ENCODE data around the gene PDIA2.

DNA sequence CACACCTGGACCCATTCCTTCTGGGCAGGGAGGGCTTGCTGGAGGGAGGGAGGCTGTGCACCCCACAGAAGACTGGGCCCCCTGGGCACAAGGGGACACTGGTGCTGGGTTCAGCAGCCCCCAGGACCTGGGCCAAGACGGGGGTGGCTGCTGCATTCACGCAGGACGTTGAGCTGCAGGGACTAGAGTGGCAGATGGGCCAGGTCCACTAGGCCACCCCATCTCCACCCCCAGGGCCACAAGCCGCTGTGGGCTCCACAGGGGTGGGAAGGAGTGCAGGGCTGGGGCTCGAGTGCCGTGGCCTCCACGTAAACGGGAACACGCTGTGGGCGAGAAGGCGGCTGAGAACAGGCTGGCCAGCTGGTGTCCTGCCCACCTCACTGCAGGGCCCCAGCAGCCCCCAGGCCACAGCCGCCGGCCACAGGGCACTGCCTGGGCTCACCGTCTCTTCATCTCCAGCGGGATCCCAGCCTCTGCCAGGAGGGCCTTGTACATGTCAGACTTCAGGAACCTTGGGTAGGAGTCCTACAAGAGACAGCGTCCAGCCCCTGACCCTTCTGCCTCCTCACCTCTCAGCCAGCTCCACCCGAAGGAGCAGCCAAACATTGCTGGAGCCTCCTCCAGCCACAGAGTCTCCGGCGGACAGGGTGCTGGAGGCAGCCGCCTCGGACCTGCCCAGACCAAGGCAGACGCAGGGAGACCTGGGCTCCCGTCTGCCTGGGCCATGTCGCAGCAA is 13.7 kb upstream of the PDIA2 start:
- TF ChIP-seq, protein P1, sequence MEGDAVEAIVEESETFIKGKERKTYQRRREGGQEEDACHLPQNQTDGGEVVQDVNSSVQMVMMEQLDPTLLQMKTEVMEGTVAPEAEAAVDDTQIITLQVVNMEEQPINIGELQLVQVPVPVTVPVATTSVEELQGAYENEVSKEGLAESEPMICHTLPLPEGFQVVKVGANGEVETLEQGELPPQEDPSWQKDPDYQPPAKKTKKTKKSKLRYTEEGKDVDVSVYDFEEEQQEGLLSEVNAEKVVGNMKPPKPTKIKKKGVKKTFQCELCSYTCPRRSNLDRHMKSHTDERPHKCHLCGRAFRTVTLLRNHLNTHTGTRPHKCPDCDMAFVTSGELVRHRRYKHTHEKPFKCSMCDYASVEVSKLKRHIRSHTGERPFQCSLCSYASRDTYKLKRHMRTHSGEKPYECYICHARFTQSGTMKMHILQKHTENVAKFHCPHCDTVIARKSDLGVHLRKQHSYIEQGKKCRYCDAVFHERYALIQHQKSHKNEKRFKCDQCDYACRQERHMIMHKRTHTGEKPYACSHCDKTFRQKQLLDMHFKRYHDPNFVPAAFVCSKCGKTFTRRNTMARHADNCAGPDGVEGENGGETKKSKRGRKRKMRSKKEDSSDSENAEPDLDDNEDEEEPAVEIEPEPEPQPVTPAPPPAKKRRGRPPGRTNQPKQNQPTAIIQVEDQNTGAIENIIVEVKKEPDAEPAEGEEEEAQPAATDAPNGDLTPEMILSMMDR (IDR thresholded peaks at IDR 0.05): no peak
- TF ChIP-seq RCOR1 (IDR thresholded peaks at IDR 0.05; ENCODE audit: low read length) (no peak), RXRA (IDR thresholded peaks at IDR 0.05; ENCODE audit: borderline replicate concordance, low read depth) (no peak), TAF1 (IDR thresholded peaks at IDR 0.05; ENCODE audit: borderline replicate concordance, low read depth, low read length) (no peak)
